Left lung (tissue), 10 donors: Measurements from ENCODE around the gene PEF1. TPM values are rescaled to one million over a fixed set of nuclear protein-coding genes. Genes with fewer than 3 reads are reported as not detected.

Experiments
- ATAC-seq: fragments of 200-7000 bp; cut with Tn5 transposase; one replicate; pipeline ENCODE4 v1.9.1; 2020; ENCODE audit warnings: moderate library complexity
- DNase-seq, 4 donors: peaks; one replicate each; pipeline ENCODE4 v3.0.0-alpha.2; 2013 to 2020
- H3K27ac ChIP-seq, 2 donors: fragments of 200-600 bp; sonication (generic) in 1 of 2; one replicate each; pipeline versions ENCODE4 v1.5.0 to v1.8.0; 2020 to 2021
- H3K27me3 ChIP-seq, 2 donors: fragments of 200-600 bp; sonication (generic) in 1 of 2; one replicate each; pipeline versions ENCODE4 v1.5.0 to v1.8.0; 2020 to 2021
- H3K36me3 ChIP-seq, 2 donors: fragments of 200-600 bp; sonication (generic) in 1 of 2; one replicate each; pipeline versions ENCODE4 v1.5.0 to v1.8.0; 2020 to 2021
- H3K4me1 ChIP-seq, 2 donors: fragments of 200-600 bp; one replicate each; pipeline ENCODE4 v1.8.0; 2021
- H3K4me3 ChIP-seq, 2 donors: fragments of 200-600 bp; sonication (generic) in 1 of 2; one replicate each; pipeline versions ENCODE4 v1.5.0 to v1.8.0; 2020 to 2021; ENCODE audit warnings: mild to moderate bottlenecking in 1 of 2
- H3K9me3 ChIP-seq, 2 donors: fragments of 200-600 bp; sonication (generic) in 1 of 2; one replicate each; pipeline versions ENCODE4 v1.5.0 to v1.8.0; 2020 to 2021
- intact Hi-C, 2 donors: fragments of 100-400 bp; cut with DNase I; formaldehyde crosslinking; loops; one replicate each; pipeline versions ENCODE4 v1.11.2 to v1.14.2; 2022
- polyA plus RNA-seq, 6 donors: library from polyadenylated mRNA; unstranded; fragments of 120-200 nt; gene quantifications; one replicate each; pipeline ENCODE4 v1.2.1, GENCODE V29; 2013; ENCODE audit not compliant: insufficient read length in 6 of 6
- total RNA-seq, 2 donors: library from RNA; stranded (reverse); fragmentation: NEBNext Ultra II Directional; extraction: Animal tissue kit (Norgen Biotek cat#: 25700); gene quantifications; one replicate each; pipeline ENCODE4 v1.2.1, GENCODE V29; 2021
- TF ChIP-seq, protein P1 (sequence below), 2 donors: fragments of 200-600 bp; sonication (generic) in 1 of 2; IDR thresholded peaks; one replicate each; pipeline versions ENCODE4 v1.5.0 to v1.8.0; 2021; ENCODE audit warnings: antibody characterized with exemption in 2 of 2
- donor health status: DM: no; HTN: yes; CAD: no.
- donor health status: DM: no; HTN: no; CAD: no.

Gene PEF1
- total and polyA plus RNA-seq, 8 donors = 55.4 to 75.8 (median 64.3) TPM

DNA sequence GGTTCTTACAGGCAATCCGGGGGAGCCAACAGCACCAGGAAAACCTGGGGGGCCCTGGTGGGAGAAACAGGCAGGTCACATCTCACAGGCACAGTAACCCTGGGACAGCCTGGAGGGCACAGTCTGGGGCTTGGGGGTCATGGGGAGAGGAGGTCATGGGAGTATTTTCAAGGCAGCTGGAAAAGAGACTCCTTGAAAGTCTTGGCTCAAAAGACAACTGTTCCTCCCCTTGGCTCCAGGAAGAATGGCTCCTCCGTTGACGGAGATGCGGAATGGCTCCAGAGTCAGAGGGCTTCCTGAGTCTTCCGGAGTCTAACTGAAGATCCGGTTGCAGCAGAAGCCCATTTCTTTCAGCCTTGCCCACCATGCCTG, 25.9 kb upstream of the PEF1 start:
- peak overlapping the region in 1 of 2 donors; percentile 46 for H3K27ac ChIP-seq
- peaks cover 20 to 27% of the 10 kb centered on the region in 2 donors for H3K4me1 ChIP-seq
- H3K36me3 ChIP-seq = no peaks in the 10 kb centered on the region
- H3K27me3 ChIP-seq = peaks cover 0 to 24% of the 10 kb centered on the region in 2 donors
- intact Hi-C loops = no loop called here
- no peak for ATAC-seq
- H3K9me3 ChIP-seq = no peaks in the 10 kb centered on the region
- no peak for DNase-seq
- peak overlapping the region in 1 of 2 donors; percentile 1 for H3K4me3 ChIP-seq
- TF ChIP-seq, protein P1, sequence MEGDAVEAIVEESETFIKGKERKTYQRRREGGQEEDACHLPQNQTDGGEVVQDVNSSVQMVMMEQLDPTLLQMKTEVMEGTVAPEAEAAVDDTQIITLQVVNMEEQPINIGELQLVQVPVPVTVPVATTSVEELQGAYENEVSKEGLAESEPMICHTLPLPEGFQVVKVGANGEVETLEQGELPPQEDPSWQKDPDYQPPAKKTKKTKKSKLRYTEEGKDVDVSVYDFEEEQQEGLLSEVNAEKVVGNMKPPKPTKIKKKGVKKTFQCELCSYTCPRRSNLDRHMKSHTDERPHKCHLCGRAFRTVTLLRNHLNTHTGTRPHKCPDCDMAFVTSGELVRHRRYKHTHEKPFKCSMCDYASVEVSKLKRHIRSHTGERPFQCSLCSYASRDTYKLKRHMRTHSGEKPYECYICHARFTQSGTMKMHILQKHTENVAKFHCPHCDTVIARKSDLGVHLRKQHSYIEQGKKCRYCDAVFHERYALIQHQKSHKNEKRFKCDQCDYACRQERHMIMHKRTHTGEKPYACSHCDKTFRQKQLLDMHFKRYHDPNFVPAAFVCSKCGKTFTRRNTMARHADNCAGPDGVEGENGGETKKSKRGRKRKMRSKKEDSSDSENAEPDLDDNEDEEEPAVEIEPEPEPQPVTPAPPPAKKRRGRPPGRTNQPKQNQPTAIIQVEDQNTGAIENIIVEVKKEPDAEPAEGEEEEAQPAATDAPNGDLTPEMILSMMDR (IDR thresholded peaks at IDR 0.05) = no peak

DNA sequence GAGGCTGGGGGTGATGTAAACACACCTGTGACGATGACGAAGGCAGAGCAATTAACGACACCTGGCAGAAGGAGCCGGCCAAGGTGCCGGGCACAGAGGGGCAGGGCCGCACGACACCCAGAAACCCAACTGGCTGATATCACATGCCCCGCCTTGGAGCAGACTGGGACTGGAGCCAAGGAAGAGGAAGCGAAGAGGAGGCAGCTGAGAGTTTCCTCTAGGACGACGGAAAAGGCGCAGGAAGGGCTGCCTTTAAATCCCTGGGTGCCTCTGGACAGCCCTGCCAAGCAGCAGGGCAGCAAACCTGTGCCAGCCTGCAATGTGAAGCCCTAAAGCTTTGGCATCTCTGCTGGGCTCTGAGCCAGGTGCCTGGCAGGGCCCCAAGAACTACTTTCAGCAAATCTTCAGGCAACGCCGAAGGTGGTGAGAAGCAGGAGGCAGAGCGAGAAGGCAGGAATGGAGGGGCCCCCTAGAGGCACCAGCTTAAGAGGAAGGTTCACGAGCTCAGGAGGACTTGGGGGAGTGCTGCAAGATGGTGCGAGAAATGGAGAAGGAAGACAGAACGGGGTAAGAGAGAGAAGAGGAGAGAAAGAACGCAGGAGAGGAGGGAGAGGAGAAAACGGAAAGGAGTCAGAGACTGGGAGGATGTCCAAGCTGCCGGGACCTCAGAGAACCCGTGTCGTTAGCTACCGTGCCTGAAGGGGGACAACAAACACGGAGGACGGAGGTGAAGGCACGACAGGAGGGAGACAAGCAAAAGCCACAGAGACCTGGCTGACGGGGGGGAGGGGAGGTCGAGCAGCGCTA, 25.3 kb upstream of the PEF1 start:
- Histone ChIP-seq H3K4me3 (peak overlapping the region in 1 of 2 donors; percentile 1), H3K36me3 (no peaks in the 10 kb centered on the region), H3K27me3 (peaks cover 0 to 24% of the 10 kb centered on the region in 2 donors), H3K4me1 (peaks cover 20 to 27% of the 10 kb centered on the region in 2 donors), H3K9me3 (no peaks in the 10 kb centered on the region), H3K27ac (peak overlapping the region in 1 of 2 donors; percentile 46)
- TF ChIP-seq, protein P1 (IDR thresholded peaks at IDR 0.05) = no peak
- intact Hi-C loops = loop anchor here in 1 of 2 donors (10.0 kb wide), 1 partner anchor 125 kb away; no protein-coding TSS in a partner anchor
- ATAC-seq (peak; percentile 61), DNase-seq (peak in 3 of 4 donors; percentile 61 to 87 (median 77))

DNA sequence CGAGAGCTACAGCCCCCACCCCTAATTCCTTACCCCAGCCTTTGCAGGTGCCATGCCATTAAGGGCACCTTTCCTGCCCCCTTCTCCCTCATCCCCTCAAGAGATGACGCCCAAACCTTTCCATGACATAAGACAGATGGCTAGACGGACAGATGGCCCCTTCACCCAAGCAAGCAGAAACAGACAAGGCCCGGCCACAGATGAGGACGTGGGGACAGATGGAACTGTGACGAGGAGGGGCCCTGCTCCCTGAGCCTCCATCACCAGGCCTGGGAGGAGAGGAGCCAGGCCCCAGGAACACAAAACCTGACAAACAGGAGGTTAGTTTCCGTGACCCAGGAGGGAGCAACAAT, 24.7 kb upstream of the PEF1 start:
- H3K9me3 ChIP-seq = no peaks in the 10 kb centered on the region
- H3K4me1 ChIP-seq = peaks cover 20 to 27% of the 10 kb centered on the region in 2 donors
- DNase-seq = no peak
- H3K36me3 ChIP-seq = no peaks in the 10 kb centered on the region
- TF ChIP-seq, protein P1 (IDR thresholded peaks at IDR 0.05) = no peak
- H3K27ac ChIP-seq = peak overlapping the region in 1 of 2 donors; percentile 46
- no peak for ATAC-seq
- intact Hi-C loops = loop anchor here in 1 of 2 donors (10.0 kb wide), 1 partner anchor 125 kb away; no protein-coding TSS in a partner anchor
- no peak overlapping the region for H3K4me3 ChIP-seq
- H3K27me3 ChIP-seq = peaks cover 0 to 24% of the 10 kb centered on the region in 2 donors

DNA sequence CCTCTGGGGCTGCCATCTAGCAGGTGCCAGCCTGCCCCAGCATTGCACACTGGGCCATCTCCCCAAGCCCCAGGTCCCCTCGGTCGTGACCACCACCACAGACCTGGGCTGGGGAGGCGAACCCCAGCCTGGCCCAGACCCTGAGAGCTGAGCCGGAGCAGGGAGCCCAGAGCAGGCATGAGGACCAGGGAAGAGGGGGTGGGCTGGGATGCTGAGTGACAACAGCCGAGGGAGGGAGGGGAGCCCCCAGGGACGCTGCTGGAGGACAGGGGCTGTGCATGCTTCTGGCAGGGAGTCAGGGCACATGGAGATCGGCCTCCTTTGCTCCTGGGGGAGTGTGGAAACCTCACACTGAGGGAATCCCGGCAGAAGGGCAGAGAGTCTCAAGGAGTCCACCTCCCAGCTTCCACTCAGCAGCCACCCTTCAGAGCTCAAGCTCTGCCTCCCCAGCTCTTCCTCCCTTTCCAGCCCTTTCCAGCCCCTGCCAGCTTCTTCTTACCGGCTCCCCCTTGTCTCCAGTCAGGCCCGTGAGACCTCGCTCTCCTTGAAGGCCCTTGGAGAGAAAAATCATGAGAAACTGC, 23.7 kb upstream of the PEF1 start:
- intact Hi-C loops = loop anchor here in 1 of 2 donors (10.0 kb wide), 1 partner anchor 126 kb away; no protein-coding TSS in a partner anchor
- Histone ChIP-seq H3K4me1 (peaks cover 20 to 27% of the 10 kb centered on the region in 2 donors), H3K9me3 (no peaks in the 10 kb centered on the region), H3K27me3 (peaks cover 0 to 24% of the 10 kb centered on the region in 2 donors), H3K36me3 (no peaks in the 10 kb centered on the region), H3K4me3 (no peak overlapping the region), H3K27ac (no peak overlapping the region)
- DNase-seq (no peak), ATAC-seq (no peak)
- TF ChIP-seq, protein P1 (IDR thresholded peaks at IDR 0.05) = no peak
